SHP77 (cell line): ENCODE measurements around the gene PLEKHB1.

ENCODE experiments used
- DNase-seq, 2 experiments: peaks; one replicate each; lab custom pipeline; 2025; lab: John Stamatoyannopoulos, UW

The PLEKHB1 gene

GRCh38 chr11:73645972-73646631 is at the start of gene PLEKHB1:
TSS of gene PLEKHB1 (plus strand) at chr11:73646581. CDS start at chr11:73646609, 28 bp downstream.
- DNase-seq, result no peak

GRCh38 chr11:73597336-73597955 is 48.9 kb upstream of the PLEKHB1 start:
- no peak for DNase-seq

- peak; percentile 99 for DNase-seq
These were observed 48.2 kb upstream of the PLEKHB1 start, which contains the start of gene FAM168A for GRCh38 chr11:73597956-73598718. TSS of gene FAM168A (minus strand) at chr11:73598112. CDS start at chr11:73468474, 129,638 bp downstream.

GRCh38 chr11:73598719-73599379 is 47.5 kb upstream of the PLEKHB1 start:
- DNase-seq, result no peak

GRCh38 chr11:73612601-73613140 is 33.7 kb upstream of the PLEKHB1 start:
- DNase-seq, result no peak

DNA sequence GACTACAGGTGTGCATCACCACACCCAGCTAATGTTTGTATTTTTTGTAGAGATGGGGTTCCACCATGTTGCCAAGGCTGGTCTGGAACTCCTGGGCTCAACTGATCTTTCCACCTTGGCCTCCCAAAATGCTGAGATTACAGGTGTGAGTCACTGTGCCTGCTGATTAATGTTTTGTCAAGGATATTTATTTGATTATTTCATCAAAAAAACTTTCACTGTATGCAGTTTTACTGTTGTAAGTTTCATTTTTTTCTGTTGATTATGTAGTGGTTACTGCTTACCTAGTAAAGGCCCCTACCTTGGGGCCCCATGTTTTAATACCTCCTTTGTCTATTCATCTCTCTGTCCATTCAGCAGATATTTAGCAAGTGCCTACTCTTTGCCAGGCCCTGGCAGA is 31.8 kb upstream of the PLEKHB1 start:
- DNase-seq, result no peak

- DNase-seq, result no peak
These were observed 23.3 kb upstream of the PLEKHB1 start for GRCh38 chr11:73622926-73623593.

DNA sequence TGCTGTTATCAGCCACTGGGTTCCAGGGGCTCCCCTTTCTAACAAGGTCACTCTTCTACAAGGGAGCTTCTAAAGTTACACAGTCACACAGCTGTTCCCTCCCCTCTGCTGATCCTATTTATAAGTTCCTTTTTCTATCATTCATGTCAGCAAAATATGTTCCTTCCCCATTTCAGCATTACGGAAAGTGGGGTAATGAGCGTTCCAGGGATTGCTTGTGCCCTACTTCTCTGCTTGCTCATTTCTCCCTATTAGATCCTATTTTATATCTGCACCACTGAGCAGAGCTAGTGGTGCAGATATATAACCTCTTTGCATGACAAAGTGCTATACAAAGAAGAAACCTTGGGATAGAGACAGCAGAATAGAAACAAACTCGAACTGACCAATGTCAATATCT is 22.7 kb upstream of the PLEKHB1 start:
- no peak for DNase-seq

GRCh38 chr11:73625696-73626318 is 20.6 kb upstream of the PLEKHB1 start:
- peak; percentile 80 to 83 for DNase-seq

- DNase-seq, result no peak
These were observed 16.5 kb upstream of the PLEKHB1 start for GRCh38 chr11:73629907-73630306.

GRCh38 chr11:73632996-73633395 is 13.4 kb upstream of the PLEKHB1 start:
- DNase-seq, result no peak

DNA sequence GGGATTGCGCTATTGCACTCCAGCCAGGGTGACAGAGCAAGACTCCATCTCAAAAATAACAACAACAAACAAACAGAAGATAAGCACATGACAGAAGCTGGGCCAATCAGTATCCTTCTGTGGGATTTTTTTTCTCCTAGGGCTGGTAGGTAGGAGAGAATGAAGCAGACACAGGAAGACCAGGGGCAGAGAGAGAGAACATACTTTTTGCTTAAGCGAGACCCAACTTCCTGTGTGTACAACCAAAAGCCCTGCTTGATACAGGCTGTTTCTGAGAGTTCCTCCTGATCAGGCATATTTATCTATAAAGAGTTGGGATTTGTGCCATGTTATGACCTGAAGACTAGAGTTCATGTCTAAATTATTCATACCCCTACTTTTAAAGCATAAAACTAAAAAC is 12.4 kb upstream of the PLEKHB1 start:
- DNase-seq, result no peak

DNA sequence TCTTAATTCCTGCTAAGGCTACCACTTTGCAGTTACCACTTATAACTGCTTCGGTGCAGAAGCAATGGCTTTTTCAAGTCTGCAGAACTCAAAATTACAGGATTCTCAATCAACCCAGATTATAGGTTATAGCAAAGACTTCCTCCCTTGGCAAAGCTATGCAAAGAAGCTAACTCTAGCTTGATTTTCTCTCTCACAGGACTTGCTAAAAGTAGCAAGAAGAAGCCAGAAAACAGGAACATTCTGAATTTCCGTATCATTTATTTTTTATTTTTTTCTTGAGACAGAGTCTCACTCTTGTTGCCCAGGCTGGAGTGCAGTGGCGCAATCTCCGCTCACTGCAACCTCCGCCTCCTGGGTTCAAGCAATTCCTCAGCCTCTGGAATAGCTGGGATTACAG is 10.7 kb upstream of the PLEKHB1 start:
- DNase-seq, result no peak

DNA sequence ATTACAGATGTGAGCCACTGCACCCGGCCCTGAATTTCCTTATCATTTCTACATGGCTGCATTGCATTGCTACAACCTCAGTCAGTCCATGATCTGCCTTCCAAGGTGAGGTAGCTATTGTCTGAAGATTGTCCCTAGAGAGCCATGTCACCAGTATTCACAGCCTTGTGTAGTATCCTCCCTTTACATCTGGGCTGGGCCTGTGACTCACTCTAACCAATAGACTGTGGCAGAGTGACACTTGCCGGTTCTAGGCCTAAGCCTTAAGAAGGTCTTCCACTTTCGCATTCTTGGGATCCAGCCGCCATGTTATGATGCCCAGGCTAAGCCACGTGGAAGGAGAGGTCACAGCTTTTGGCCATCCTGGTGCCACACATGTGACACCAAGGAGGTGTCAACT is 10.1 kb upstream of the PLEKHB1 start:
- no peak for DNase-seq

DNA sequence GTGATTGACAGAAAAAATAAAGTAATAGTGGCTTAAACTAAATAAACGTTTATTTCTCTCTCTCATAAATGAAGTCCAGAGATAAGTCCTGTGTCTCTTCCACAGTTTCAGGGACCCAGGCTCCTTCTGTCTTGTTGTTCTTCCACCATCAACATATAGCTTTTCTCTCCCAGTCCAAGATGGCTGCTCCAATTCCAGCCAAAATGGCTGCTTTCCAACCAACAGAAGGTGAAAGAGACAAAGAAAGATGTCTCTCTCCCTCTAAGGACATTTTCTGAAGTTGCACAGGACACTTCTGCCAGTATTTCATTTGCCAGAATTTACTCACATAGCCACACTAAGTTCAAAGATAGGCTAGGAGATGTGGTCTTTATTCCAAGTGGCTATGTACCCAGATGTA is 9.4 kb upstream of the PLEKHB1 start:
- no peak for DNase-seq

DNA sequence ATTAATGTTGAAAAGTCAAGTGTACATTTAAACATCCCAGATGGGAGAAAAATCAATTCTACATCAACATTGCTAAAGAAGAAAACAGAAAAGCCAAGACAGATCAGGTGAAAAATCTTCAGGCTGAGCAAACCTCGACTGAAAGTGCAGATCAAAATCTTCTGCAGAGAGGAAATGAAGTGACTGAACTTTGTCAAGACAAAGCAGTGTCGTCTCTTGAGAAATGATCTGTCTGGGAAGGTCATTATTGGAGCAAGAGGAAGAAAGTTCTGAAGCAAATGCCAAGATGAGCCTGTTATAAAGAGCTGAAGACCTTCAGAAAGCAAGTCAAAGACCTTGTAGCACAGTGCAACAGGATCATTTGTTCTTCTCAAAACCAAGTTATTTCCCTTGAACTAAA is 5.8 kb upstream of the PLEKHB1 start:
- DNase-seq, result no peak

DNA sequence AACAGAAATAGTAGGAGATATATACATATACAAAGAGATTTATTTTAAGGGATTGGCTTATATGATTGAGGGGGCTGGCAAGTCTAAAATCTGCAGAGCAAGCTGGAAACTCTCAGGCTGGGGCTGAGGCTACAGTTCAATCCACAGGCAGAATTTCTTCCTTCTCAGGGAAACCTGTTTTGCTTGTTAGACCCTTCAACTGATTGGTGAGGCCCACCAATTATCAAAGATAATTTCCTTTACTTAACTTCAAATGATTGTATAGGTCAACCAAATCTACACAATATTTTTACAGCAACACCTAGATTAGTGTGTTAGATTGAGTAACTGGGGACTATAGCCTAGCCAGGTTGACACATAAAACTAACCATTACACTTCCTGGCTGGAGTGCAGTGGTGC is 4.7 kb upstream of the PLEKHB1 start:
- DNase-seq, result no peak

- no peak for DNase-seq
These were observed 1.0 kb upstream of the PLEKHB1 start for GRCh38 chr11:73645121-73645969.

DNA sequence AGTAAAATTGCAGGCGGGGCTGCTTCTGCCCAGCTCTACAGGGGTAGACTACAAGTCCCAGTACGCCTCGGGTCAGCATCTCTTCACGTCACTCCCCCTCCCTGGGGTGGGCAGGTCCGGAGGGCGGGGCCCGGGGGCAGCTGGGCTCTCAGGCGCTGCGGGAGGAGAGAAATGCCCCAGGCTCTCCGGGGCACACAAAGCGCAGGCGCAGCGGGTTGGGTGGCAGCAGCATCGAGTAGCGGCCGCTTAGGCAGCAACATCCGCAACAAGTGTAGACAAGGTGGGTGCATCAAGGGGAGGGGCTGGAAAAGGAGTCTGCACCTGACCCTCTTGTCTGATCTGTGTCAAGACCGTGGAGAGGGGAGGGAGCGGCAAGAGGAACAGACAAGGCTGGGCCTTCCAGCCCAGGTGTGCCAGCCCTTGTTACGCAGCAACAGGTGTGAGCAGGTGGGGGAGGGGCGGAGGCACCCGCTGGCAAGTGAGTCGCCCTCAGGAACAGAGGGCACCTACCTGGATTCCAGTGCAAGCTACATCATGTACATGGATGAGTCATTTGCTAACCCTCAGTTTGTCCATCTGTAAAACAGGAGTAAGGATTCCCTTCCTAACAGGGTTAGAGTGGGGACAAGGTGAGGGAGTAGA is 1.2 kb downstream of the PLEKHB1 start:
- peak; percentile 95 to 98 for DNase-seq

DNA sequence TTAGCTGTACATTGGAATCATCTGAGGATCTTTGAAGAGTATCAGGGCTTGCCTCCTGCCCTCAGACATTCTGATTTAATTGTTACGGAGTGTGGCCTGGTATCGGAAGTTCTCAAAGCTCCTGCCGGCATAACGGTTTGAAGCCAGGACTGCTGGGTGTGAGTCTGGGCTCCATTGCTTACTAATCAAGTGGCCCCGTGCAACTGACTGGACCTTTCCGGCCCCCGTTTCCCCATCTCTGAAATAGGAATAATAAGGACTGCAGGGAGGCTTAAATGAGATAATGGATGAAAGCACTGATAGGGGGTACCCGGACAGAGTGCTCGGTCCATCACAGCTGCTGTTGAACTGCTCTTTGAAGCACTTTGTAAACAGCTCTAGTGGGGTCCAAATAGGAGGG is 1.7 kb downstream of the PLEKHB1 start:
- no peak for DNase-seq
